Putamen (tissue), 1 donor: ENCODE results near the gene RORC.

Experiments used
- DNase-seq: peaks from one replicate; pipeline ENCODE4 v3.0.0-alpha.2; 2016; ENCODE audit warnings: low spot score

RORC gene

GRCh38 chr1:151825751-151826660 is 5.6 kb downstream of the RORC start:
- DNase-seq = no peak

- no peak for DNase-seq
Measured at GRCh38 chr1:151825204-151825603, 6.4 kb downstream of the RORC start.

- no peak for DNase-seq
Measured at GRCh38 chr1:151823175-151823574, 8.4 kb downstream of the RORC start.

- no peak for DNase-seq
Measured at GRCh38 chr1:151822404-151822803, 9.2 kb downstream of the RORC start.

GRCh38 chr1:151820940-151821339 is 10.7 kb downstream of the RORC start:
- no peak for DNase-seq

GRCh38 chr1:151819976-151820623 is 11.5 kb downstream of the RORC start:
- DNase-seq = no peak

- DNase-seq = no peak
Measured at GRCh38 chr1:151819227-151819835, 12.3 kb downstream of the RORC start.

GRCh38 chr1:151817353-151817730 is 14.3 kb downstream of the RORC start:
- DNase-seq = no peak

GRCh38 chr1:151816548-151817352 is 14.9 kb downstream of the RORC start:
- DNase-seq = no peak

GRCh38 chr1:151815716-151816327 is 15.8 kb downstream of the RORC start:
- DNase-seq = no peak

- DNase-seq = no peak
Measured at GRCh38 chr1:151814971-151815545, 16.5 kb downstream of the RORC start.

GRCh38 chr1:151814426-151814825 is 17.2 kb downstream of the RORC start:
- no peak for DNase-seq

GRCh38 chr1:151813271-151813977 is 18.2 kb downstream of the RORC start:
- no peak for DNase-seq

GRCh38 chr1:151811181-151811580 is 20.4 kb downstream of the RORC start:
- no peak for DNase-seq

GRCh38 chr1:151809985-151810556 is 21.5 kb downstream of the RORC start:
- no peak for DNase-seq

GRCh38 chr1:151809290-151809984 is 22.2 kb downstream of the RORC start:
- no peak for DNase-seq

- DNase-seq = no peak
Measured at GRCh38 chr1:151807766-151808165, 23.8 kb downstream of the RORC start.

GRCh38 chr1:151807131-151807530 is 24.5 kb downstream of the RORC start:
- no peak for DNase-seq

GRCh38 chr1:151806170-151806569 is 25.4 kb downstream of the RORC start:
- DNase-seq = no peak
